ENCODE results near the gene RDX.
"Not testable (repeated sequence)": the region's sequence is repeated elsewhere in the genome, so short reads cannot be mapped to it uniquely, and the experiment has no call there.

RDX gene

DNA sequence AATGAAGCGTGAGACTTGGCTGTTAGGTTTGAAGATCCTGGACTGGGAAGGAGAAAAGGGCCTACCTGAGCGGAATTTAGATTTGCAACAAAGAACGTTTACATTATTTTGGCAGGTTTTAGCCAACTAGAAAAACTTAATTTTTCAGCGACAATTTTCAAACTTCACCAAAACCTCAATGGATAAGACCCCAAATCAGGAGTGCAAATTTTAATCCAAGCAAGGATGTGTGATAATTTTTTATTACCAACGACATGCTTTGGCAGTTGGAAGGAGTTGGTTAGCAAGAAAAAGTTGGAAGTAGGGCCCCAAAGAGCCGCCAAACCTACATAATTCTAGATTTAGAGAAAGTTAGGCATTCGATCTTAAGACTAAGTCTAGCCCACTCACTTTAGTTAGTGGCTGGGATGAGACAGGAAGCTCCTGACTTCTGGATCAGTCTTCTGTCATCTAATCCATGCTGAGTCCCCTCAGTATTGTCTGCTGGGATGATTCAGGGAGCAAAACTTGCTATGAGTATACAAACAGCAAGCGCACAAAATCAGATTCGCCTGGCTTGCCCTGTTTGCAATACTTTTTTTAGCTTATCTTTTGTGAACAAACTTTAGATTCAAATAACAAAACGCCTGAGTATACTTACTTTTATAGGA, 787 bp upstream of the RDX start:
- ATAC-seq (ENCODE audit: low read depth), result peak; percentile 28; the same call in 2 of the 3 replicates
- no peaks in the 10 kb centered on the region for H3K27me3 ChIP-seq (ENCODE audit: insufficient read depth, poor library complexity, severe bottlenecking)
- H3K4me1 ChIP-seq (ENCODE audit: insufficient read depth, poor library complexity, severe bottlenecking), result peaks cover 38% of the 10 kb centered on the region
- no peak for DNase-seq (ENCODE audit: low spot score)
- H3K9me3 ChIP-seq (ENCODE audit: severe bottlenecking), result no peaks in the 10 kb centered on the region
- peak overlapping the region; percentile 89 for H3K27ac ChIP-seq (ENCODE audit: poor library complexity, severe bottlenecking)
- H3K4me3 ChIP-seq (ENCODE audit: severe bottlenecking), result peak overlapping the region; percentile 82
- TF ChIP-seq, protein P1, sequence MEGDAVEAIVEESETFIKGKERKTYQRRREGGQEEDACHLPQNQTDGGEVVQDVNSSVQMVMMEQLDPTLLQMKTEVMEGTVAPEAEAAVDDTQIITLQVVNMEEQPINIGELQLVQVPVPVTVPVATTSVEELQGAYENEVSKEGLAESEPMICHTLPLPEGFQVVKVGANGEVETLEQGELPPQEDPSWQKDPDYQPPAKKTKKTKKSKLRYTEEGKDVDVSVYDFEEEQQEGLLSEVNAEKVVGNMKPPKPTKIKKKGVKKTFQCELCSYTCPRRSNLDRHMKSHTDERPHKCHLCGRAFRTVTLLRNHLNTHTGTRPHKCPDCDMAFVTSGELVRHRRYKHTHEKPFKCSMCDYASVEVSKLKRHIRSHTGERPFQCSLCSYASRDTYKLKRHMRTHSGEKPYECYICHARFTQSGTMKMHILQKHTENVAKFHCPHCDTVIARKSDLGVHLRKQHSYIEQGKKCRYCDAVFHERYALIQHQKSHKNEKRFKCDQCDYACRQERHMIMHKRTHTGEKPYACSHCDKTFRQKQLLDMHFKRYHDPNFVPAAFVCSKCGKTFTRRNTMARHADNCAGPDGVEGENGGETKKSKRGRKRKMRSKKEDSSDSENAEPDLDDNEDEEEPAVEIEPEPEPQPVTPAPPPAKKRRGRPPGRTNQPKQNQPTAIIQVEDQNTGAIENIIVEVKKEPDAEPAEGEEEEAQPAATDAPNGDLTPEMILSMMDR (IDR thresholded peaks at IDR 0.05; ENCODE audit: poor library complexity, severe bottlenecking), result no peak
- no peaks in the 10 kb centered on the region for H3K36me3 ChIP-seq (ENCODE audit: low read depth)

DNA sequence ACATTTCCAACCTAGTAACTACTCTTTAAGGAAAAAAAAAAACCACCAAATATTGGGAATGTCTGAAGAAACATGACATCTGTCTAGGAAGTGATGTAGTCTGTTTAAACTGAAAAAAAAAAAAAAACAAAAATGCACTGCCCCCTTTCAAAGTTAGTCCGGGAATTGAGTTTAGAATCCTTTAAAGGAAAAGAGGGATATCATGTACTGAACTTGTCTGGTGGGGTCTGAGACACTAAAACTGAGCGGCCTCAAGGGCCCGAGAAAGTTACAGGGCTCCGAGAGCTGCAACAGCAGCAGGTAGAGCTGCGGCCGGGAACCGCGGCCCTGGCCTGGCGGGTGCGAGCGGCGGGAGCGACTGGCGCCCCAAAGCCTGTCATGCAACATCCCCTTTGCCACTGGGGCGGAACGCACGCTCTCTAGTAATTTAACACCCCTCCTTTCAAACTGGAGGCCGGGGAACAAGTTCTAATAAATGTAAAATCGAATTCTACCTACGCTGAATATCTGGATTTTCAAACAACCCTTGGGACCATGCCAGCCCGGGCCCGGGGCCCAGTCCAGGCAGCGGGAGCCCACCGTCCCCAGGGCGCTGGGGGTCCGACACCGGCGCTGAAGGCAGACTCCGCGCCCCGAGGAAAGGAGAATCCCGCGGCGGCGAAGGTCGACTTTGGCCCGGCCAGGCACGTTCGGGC, 736 bp downstream of the RDX start:
- no peak for DNase-seq (ENCODE audit: low spot score)
- ATAC-seq (ENCODE audit: low read depth), result peak; percentile 50
- peak overlapping the region; percentile 89 for H3K27ac ChIP-seq (ENCODE audit: poor library complexity, severe bottlenecking)
- 0 out of 2 replicates have a peak, but pooled peaks cover 7% of the 10 kb centered on the region for H3K36me3 ChIP-seq (ENCODE audit: low read depth)
- H3K9me3 ChIP-seq (ENCODE audit: severe bottlenecking), result no peaks in the 10 kb centered on the region
- TF ChIP-seq, protein P1 (IDR thresholded peaks at IDR 0.05; ENCODE audit: poor library complexity, severe bottlenecking), result no peak
- peak overlapping the region; percentile 82 for H3K4me3 ChIP-seq (ENCODE audit: severe bottlenecking)
- H3K4me1 ChIP-seq (ENCODE audit: insufficient read depth, poor library complexity, severe bottlenecking), result peaks cover 38% of the 10 kb centered on the region
- no peaks in the 10 kb centered on the region for H3K27me3 ChIP-seq (ENCODE audit: insufficient read depth, poor library complexity, severe bottlenecking)

DNA sequence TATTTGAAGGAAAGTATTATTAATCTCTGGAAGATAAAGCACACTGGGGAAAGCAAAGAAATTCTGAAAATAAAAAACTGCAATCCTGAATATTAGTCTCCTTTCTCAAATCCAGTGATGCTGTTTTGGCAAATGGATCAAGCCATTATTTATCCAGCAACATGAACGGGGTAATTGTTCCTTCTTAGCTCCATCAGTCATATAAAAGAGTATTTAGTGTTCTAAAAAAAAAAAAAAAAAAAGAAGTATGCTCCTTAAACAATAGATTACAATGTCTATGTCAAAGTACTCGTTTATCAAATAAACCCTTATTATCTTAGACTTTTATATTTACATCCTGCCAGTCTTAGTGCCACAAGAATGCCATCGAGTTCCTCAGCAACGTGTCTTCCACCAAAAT, 1.3 kb downstream of the RDX start:
- peaks cover 38% of the 10 kb centered on the region for H3K4me1 ChIP-seq (ENCODE audit: insufficient read depth, poor library complexity, severe bottlenecking)
- no peak for ATAC-seq (ENCODE audit: low read depth)
- no peaks in the 10 kb centered on the region for H3K27me3 ChIP-seq (ENCODE audit: insufficient read depth, poor library complexity, severe bottlenecking)
- H3K4me3 ChIP-seq (ENCODE audit: severe bottlenecking), result peak overlapping the region; percentile 82
- H3K9me3 ChIP-seq (ENCODE audit: severe bottlenecking), result no peaks in the 10 kb centered on the region
- peak overlapping the region; percentile 89 for H3K27ac ChIP-seq (ENCODE audit: poor library complexity, severe bottlenecking)
- no peak for DNase-seq (ENCODE audit: low spot score)
- TF ChIP-seq, protein P1 (IDR thresholded peaks at IDR 0.05; ENCODE audit: poor library complexity, severe bottlenecking), result no peak
- 0 out of 2 replicates have a peak, but pooled peaks cover 7% of the 10 kb centered on the region for H3K36me3 ChIP-seq (ENCODE audit: low read depth)

DNA sequence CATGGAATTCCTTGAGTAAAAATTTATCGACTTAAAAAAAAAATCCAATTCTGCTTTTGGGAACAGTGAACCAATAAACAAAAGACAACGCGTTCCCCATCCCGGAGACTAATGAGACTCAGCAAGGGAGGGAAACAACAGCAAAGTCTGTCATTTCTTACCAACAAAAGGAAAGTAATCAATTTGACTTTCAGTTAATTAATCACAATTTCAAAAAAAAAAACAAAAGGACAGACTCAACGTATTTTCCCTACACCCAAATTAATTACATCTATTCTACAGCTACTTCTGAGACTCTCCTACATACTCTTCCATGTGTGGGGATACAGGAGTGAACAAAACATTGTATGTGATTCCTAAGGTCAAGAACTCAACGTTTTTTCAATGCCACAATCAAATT, 1.9 kb downstream of the RDX start:
- TF ChIP-seq, protein P1 (IDR thresholded peaks at IDR 0.05; ENCODE audit: poor library complexity, severe bottlenecking), result no peak
- peak overlapping the region; percentile 82 for H3K4me3 ChIP-seq (ENCODE audit: severe bottlenecking)
- H3K27me3 ChIP-seq (ENCODE audit: insufficient read depth, poor library complexity, severe bottlenecking), result no peaks in the 10 kb centered on the region
- ATAC-seq (ENCODE audit: low read depth) (no peak), DNase-seq (ENCODE audit: low spot score) (no peak)
- H3K27ac ChIP-seq (ENCODE audit: poor library complexity, severe bottlenecking), result no peak overlapping the region
- no peaks in the 10 kb centered on the region for H3K9me3 ChIP-seq (ENCODE audit: severe bottlenecking)
- H3K36me3 ChIP-seq (ENCODE audit: low read depth), result 0 out of 2 replicates have a peak, but pooled peaks cover 7% of the 10 kb centered on the region
- peaks cover 38% of the 10 kb centered on the region for H3K4me1 ChIP-seq (ENCODE audit: insufficient read depth, poor library complexity, severe bottlenecking)

GRCh38 chr11:110293389-110293788, 3.0 kb downstream of the RDX start:
- H3K36me3 ChIP-seq (ENCODE audit: low read depth), result peaks cover 11% of the 10 kb centered on the region
- H3K4me1 ChIP-seq (ENCODE audit: insufficient read depth, poor library complexity, severe bottlenecking), result peaks cover 36% of the 10 kb centered on the region
- TF ChIP-seq, protein P1 (IDR thresholded peaks at IDR 0.05; ENCODE audit: poor library complexity, severe bottlenecking), result no peak
- no peak for ATAC-seq (ENCODE audit: low read depth)
- H3K9me3 ChIP-seq (ENCODE audit: severe bottlenecking), result no peaks in the 10 kb centered on the region
- no peak for DNase-seq (ENCODE audit: low spot score)
- no peak overlapping the region for H3K27ac ChIP-seq (ENCODE audit: poor library complexity, severe bottlenecking)
- no peaks in the 10 kb centered on the region for H3K27me3 ChIP-seq (ENCODE audit: insufficient read depth, poor library complexity, severe bottlenecking)
- H3K4me3 ChIP-seq (ENCODE audit: severe bottlenecking), result no peak overlapping the region

- Histone ChIP-seq H3K36me3 (ENCODE audit: low read depth) (peaks cover 20% of the 10 kb centered on the region), H3K4me1 (ENCODE audit: insufficient read depth, poor library complexity, severe bottlenecking) (peaks cover 31% of the 10 kb centered on the region)
- H3K27me3 ChIP-seq (ENCODE audit: insufficient read depth, poor library complexity, severe bottlenecking); DNase-seq (ENCODE audit: low spot score); H3K9me3 ChIP-seq (ENCODE audit: severe bottlenecking); H3K4me3 ChIP-seq (ENCODE audit: severe bottlenecking); H3K27ac ChIP-seq (ENCODE audit: poor library complexity, severe bottlenecking); ATAC-seq (ENCODE audit: low read depth): not testable (repeated sequence)
Measured at GRCh38 chr11:110292146-110292545, 4.3 kb downstream of the RDX start.
